Muscle layer of duodenum (tissue), 2 donors: ENCODE measurements around the gene ZNF454.

Experiments
- H3K27ac ChIP-seq: one replicate; pipeline ENCODE4 v1.7.0; 2013; ENCODE audit warnings: mild to moderate bottlenecking, low read length
- H3K27me3 ChIP-seq: one replicate; pipeline ENCODE4 v1.7.0; 2013; ENCODE audit warnings: low read depth, mild to moderate bottlenecking, control low read depth, low read length
- H3K36me3 ChIP-seq, 2 donors: one replicate each; pipeline ENCODE4 v1.7.0; 2013; ENCODE audit warnings: low read length in 2 of 2, control low read depth in 1 of 2, mild to moderate bottlenecking in 1 of 2; ENCODE audit not compliant: insufficient read depth in 2 of 2, control insufficient read depth in 1 of 2
- H3K4me1 ChIP-seq, 2 donors: one replicate each; pipeline ENCODE4 v1.7.0; 2013; ENCODE audit warnings: low read length in 2 of 2, mild to moderate bottlenecking in 2 of 2, control low read depth in 1 of 2, moderate library complexity in 1 of 2; ENCODE audit not compliant: insufficient read depth in 2 of 2, control insufficient read depth in 1 of 2
- H3K4me3 ChIP-seq, 2 donors: one replicate each; pipeline ENCODE4 v1.7.0; 2013; ENCODE audit warnings: low read length in 2 of 2, low read depth in 1 of 2, mild to moderate bottlenecking in 1 of 2
- H3K9me3 ChIP-seq, 2 donors: one replicate each; pipeline ENCODE4 v1.7.0; 2013; ENCODE audit warnings: low read length in 2 of 2, control low read depth in 1 of 2, mild to moderate bottlenecking in 1 of 2; ENCODE audit not compliant: control insufficient read depth in 1 of 2
- donor health status: healthy.

ZNF454 gene

DNA sequence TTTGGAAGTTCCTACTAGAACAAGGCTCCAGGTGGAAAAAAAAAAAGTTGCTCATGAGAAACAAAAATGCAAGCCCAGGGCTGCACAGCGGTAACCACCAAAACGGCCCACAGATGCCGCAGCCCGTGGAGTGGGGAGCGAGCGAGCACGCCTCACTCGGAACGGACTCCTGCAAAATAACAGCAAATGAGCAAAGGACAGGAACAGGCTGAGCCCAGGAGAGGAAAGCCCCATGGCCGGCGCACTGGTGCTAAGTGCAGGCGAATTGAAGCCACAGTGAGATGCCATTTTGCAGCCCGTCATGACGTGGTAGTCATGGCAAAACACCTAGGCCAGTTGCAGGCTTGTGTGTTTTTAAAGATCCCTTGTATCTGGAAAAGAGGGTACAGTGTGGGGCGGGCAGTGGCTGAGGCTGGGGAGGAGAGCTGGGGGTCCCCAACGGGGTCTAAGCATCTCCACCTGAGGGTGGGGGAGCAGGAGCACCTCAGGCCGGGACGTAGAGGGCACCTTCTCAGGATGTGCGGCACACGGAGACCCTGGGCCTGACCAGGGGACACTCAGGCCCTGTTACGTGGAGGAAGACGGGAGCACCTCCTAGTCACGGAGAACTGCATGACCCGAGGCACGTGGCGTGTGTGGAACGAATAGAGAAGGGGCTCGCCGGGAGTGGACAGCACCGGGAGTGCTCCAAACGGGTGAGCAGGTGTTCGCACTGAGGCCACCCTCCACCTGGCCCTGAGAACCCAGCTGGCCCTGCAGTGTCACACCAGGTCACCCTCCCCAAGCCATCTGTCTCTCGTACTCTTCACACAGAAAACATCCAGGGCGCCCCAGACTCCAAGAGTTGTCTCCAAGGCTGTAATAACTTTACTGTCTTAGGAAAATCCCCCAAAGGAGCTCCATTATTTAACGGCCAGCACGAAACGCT is 43.4 kb downstream of the ZNF454 start:
- peaks cover 9 to 85% of the 10 kb centered on the region in 2 donors for H3K9me3 ChIP-seq
- H3K36me3 ChIP-seq: peaks cover 0 to 7% of the 10 kb centered on the region in 2 donors
- H3K27ac ChIP-seq: no peak overlapping the region
- no peaks in the 10 kb centered on the region for H3K27me3 ChIP-seq
- H3K4me1 ChIP-seq: no peaks in the 10 kb centered on the region
- peak overlapping the region in 1 of 2 donors; percentile 33 for H3K4me3 ChIP-seq

DNA sequence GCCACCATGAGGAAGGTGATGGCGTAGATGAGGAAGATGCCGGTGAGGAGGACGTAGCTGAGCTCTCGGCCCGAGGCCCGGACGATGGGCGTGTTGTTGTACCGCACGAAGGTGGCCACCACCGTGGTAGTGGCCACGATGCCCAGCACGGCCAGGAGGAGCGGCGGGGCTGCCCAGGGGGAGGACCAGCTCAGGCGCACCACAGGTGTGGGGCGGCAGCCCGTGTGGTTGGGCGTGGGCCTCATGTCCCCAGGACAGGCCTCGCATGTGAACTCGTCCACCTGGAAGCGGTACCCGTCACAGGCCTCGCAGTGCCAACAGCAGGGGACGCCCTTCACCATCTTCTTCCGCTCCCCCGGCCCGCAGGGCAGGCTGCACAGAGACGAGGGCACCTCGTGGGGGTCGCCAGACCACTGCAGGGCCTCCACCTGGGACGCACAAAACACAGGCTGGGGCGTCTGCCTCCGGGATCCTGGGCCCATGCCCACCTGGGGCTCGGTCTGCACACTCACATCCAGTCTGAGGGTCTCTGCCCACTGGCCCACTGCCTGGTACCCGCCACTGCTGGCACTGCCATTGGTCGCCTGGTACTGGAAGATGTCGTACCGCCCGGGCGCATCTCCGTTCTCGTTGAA is 45.4 kb downstream of the ZNF454 start:
- Histone ChIP-seq H3K36me3 (peaks cover 0 to 3% of the 10 kb centered on the region in 2 donors), H3K27me3 (no peaks in the 10 kb centered on the region), H3K9me3 (peaks cover 2 to 77% of the 10 kb centered on the region in 2 donors), H3K4me3 (peak overlapping the region in 1 of 2 donors; percentile 36), H3K27ac (no peak overlapping the region), H3K4me1 (no peaks in the 10 kb centered on the region)

DNA sequence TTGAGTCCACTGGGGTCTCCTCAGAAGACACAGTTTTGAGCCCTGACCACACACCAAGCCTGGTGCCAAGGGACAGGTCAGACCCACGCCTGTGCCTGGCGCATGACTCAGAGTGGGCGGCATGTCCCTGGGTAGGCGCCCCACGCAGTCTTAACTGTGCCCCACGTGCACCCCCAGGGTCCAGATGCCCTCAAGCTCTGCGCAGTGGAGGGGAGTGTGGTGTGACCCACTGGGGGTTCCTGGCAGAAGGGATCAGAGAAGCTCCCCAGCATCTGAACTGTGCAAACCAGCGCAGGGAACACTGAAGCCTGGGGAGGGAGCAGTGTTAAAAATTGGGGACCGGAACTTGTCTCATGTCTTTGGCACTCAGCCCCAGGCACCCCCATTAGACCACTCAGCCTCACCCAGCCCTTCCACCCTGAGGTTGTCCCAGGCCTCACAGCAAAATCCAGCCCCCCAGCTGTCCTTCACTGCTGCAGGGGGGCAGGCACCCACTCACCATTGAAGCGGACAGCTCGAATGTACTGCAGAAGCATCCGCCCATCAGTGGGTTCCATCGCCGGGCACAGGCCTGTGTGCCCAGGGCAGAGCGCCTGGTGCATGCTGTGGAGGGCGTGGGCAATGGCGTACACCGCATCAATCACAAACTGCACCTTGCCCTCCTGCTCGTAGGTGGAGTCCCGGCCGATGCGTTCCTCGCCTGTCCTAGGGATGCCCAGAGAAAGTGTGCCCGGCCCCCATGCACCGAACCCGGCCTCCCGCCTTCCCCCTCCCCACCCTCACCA is 47.6 kb downstream of the ZNF454 start:
- H3K27me3 ChIP-seq: no peaks in the 10 kb centered on the region
- H3K27ac ChIP-seq: no peak overlapping the region
- no peak overlapping the region for H3K4me3 ChIP-seq
- H3K4me1 ChIP-seq: no peaks in the 10 kb centered on the region
- peaks cover 0 to 59% of the 10 kb centered on the region in 2 donors for H3K9me3 ChIP-seq
- H3K36me3 ChIP-seq: peaks cover 0 to 3% of the 10 kb centered on the region in 2 donors

DNA sequence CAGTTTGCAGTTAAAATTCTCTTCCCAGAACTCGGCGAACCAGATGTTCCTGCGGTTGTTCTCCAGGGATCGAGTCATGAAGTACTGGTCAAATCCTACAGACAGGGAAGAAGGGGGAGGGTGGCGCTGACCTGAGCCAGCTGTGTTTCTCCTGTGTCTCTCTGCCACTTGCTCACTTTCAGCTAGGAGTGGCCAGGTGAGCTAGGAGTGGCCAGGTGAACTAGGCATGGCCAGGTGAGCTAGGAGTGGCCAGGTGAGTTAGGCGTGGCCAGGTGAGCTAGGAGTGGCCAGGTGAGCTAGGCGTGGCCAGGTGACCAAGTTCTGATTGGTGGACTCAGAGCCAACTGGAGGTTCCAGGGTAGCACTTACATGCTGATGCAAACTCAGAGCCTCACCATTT is 48.3 kb downstream of the ZNF454 start:
- no peaks in the 10 kb centered on the region for H3K27me3 ChIP-seq
- H3K9me3 ChIP-seq: peaks cover 0 to 52% of the 10 kb centered on the region in 2 donors
- H3K27ac ChIP-seq: no peak overlapping the region
- H3K4me3 ChIP-seq: no peak overlapping the region
- H3K36me3 ChIP-seq: peaks cover 0 to 3% of the 10 kb centered on the region in 2 donors
- peaks cover 0 to 2% of the 10 kb centered on the region in 2 donors for H3K4me1 ChIP-seq

DNA sequence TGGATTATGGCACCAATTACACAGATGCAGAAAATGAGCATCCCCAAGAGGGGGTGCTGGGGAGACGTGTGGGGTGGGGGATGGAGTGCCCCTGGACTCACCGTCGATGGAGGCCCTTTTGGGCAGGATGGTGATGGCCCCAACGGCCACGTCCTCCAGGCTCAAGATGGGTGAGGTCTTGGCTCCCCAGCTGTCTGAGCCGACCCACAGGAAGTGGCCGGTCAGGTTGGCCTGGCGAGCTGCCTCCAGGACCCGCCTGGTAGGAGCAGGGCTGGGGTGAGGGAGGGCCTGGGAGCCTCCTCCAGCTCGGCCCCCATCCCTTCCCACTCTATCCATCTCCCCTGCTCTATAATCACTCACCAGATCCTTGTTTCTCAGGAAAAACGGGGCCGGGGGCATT is 49.5 kb downstream of the ZNF454 start:
- no peak overlapping the region for H3K27ac ChIP-seq
- H3K36me3 ChIP-seq: peaks cover 0 to 3% of the 10 kb centered on the region in 2 donors
- peaks cover 0 to 43% of the 10 kb centered on the region in 2 donors for H3K9me3 ChIP-seq
- no peaks in the 10 kb centered on the region for H3K27me3 ChIP-seq
- H3K4me1 ChIP-seq: peaks cover 0 to 10% of the 10 kb centered on the region in 2 donors
- H3K4me3 ChIP-seq: no peak overlapping the region

DNA sequence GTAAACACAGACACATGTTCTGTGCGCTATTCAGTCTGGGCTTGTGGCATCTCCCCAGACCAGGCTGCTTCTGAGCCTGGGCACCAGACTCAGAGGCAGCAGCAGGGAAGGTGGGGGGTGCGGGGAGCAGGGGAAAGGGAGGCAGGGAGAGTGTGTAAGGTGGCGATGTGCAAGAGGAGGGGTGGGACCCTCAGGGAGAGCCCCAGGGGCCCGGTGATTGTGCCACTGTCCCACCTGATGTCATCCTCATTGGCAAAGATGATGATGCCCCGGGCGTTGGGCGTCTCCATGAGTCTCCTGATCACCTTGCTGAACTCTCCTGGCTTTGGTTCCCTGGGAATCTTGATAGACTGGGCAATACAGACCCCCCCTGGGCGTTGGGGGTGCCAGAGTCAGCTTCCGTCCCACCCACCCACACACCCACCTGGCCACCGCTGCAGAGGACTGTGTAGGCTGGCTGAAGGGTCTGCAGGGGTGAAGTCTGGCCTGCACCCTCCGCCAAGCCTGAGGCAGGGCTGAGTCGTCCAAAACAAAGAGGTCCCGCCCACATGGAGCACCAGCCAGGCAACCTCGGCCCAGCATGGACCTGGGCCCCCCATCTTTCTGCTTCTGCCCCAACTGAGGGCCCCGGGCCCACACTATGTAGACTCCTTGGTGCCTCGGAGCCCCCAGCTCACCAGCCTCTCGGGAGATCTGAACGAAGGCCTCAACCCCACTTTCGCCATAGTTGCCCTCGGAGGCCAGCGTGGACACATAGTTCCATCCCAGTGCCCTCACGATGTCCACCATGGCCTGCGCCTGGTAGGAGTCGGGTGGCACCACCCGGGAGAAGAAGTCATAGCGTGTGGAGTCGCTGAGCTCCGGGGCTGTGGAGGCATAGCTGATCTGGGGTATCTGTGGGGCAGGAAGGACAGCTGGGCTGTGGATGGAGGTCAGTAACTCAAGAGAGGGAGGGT is 50.5 kb downstream of the ZNF454 start:
- Histone ChIP-seq H3K27ac (no peak overlapping the region), H3K4me3 (no peak overlapping the region), H3K9me3 (peaks cover 0 to 34% of the 10 kb centered on the region in 2 donors), H3K4me1 (peaks cover 0 to 10% of the 10 kb centered on the region in 2 donors), H3K27me3 (no peaks in the 10 kb centered on the region), H3K36me3 (no peaks in the 10 kb centered on the region)

DNA sequence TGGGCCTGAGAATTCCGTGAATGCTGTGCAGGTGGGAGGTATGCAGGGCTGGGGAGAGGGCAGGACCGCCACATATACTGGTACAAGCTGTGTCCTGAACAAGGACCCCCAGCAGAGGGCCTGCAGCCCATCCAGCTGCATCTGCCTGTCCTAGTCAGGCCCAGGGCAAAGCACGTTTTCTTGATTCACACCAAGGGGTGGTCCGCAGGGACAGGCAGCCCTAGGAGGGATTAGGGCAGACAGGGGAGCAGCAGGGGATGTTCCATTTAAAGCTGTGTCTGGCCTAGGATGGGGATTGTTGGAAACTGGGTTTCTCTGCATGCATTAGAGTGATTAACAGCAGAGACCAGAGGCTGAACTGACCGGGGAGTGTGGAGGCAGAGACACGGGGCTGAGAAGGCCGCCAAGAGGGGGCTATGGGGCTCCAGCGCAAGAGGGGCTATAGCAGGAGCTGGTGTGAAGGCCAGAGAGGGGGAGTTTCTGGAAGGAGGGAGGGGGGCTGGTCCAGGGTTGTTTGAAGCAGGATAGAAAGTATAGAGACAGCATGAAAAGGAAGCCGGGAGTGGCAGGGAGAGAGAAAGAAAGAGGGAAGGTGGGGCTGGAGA is 51.4 kb downstream of the ZNF454 start:
- Histone ChIP-seq H3K9me3 (peaks cover 0 to 25% of the 10 kb centered on the region in 2 donors), H3K27ac (no peak overlapping the region), H3K4me1 (peaks cover 0 to 10% of the 10 kb centered on the region in 2 donors), H3K27me3 (no peaks in the 10 kb centered on the region), H3K36me3 (no peaks in the 10 kb centered on the region), H3K4me3 (no peak overlapping the region)

DNA sequence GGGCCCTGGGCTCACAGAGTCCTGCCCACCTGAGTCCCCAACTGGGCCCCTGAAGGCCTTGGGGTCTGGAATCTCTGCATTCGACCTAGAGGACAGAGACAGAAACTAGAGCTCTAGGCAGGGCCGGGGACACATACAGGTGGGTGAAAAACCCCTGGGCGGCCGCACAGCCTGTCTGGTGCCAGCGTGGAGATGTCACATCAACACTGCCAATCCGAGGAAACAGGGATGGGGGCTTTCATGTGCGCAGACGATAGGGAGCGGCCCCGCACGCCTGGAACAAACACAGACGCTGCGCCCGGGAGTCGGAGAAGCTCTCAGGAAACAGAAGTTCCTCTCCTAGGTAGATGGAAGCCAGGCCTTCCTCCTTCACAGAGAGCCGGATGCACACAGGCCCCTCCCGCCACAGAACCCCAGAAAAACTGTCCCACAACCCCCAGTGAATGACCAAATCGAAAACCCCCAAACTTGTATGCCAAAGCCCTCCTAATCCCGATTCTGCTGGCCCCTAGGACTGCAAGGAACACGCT is 52.3 kb downstream of the ZNF454 start:
- peaks cover 0 to 20% of the 10 kb centered on the region in 2 donors for H3K9me3 ChIP-seq

DNA sequence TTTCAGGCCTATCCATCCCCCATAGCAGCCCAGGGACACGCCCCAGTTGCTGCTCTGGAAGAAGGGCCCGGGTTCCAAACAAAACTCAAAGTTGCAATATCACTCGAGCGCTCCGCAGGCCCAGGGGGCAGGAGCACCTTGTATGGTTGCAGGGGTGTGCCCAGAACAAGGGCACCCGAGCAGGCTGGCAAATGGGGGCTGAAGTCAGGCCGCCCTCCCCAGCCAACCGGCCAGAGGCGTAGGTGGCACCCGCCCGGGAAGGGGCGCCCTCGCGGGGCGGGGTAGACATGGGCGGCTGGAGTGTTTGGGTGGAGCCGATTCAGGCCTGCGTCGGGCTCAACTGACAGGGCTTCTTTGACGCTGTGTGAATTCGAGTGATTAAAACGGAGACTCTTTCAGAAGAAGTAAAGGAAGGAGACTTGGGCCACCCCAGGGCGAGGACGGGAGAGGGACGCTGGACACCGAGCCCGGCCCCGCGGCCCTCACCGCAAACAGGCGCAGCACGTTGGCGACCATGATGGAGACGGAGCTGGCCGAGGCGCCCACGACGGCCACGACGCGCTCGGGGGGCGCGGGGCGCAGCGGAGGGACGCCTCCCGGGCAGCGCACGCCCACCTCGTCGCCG is 53.1 kb downstream of the ZNF454 start:
- Histone ChIP-seq H3K36me3 (no peaks in the 10 kb centered on the region), H3K9me3 (peaks cover 0 to 16% of the 10 kb centered on the region in 2 donors), H3K4me3 (no peak overlapping the region), H3K4me1 (peaks cover 0 to 10% of the 10 kb centered on the region in 2 donors), H3K27ac (no peak overlapping the region), H3K27me3 (no peaks in the 10 kb centered on the region)

More for the DNA sequence above, 52.3 kb downstream of the ZNF454 start:
- H3K27me3 ChIP-seq: no peaks in the 10 kb centered on the region
- H3K4me3 ChIP-seq: no peak overlapping the region
- peaks cover 0 to 10% of the 10 kb centered on the region in 2 donors for H3K4me1 ChIP-seq
- no peaks in the 10 kb centered on the region for H3K36me3 ChIP-seq
- H3K27ac ChIP-seq: no peak overlapping the region
